ENCODE results near the gene KRTAP5-3. TPM values are rescaled to one million over a fixed set of nuclear protein-coding genes. Genes with fewer than 3 reads are reported as not detected.
"Not testable (repeated sequence)": the region's sequence is repeated elsewhere in the genome, so short reads cannot be mapped to it uniquely, and the experiment has no call there.

Gene KRTAP5-3
- total RNA-seq, 1 experiment from 2014 or later: not detected

DNA sequence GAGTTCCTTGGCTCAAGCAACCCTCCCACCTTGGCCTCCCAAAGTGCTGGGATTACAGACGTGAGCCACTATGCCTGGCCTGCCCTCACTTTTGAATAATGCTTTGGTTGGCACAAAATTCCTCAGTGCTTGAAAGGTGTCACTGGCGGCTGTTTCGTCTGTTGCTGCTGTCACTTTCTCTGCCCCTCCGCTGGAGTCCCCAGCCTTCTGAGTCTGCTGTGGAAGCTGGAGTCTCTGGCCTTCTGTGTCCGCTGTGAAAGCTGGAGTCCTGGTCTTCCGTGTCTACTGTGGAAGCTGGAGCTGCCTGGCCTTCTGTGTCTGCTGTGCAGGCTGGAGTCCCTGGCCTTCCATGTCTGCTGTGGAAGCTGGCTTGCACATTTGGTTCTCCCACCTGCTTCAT lies 18.3 kb downstream of the KRTAP5-3 start:
- POLR2A ChIA-PET: interaction anchor here (1.1 kb wide), 1 partner anchor 16 kb away, joined by 3 read pairs; no protein-coding TSS in a partner anchor
- no peak for DNase-seq (ENCODE audit: unreplicated experiment)
- CTCF ChIA-PET: interaction anchor here (0.7 to 1.6 kb wide), 4 partner anchors 11 to 210 kb away, joined by 3 to 6 read pairs (median 5); no protein-coding TSS in a partner anchor

DNA sequence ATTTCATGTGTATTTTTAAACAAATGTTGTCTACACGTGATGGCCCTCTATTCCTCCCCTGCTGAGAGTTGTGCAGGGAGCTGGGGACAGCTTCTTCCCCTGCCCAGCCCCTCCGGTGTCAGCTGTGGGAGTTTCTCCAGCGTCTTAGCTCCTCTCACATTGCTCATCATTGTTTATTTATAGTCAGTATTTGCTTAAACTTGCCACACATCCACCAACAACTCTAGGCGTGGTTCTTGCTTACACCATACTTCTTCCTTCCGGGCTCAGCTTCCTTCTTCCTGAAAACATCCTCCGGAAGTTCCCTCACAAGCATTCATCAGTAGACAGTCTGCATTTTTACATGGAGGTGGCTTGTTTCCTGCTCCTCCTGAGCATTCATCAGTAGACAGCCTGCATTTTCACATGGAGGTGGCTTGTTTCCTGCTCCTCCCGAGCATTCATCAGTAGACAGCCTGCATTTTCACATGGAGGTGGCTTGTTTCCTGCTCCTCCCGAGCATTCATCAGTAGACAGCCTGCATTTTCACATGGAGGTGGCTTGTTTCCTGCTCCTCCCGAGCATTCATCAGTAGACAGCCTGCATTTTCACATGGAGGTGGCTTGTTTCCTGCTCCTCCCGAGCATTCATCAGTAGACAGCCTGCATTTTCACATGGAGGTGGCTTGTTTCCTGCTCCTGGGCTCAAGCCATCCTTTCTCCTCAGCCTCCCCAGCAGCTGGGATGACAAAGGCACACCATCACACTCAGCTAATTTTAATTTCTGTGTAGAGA lies 18.9 kb downstream of the KRTAP5-3 start:
- BruUV-seq (replicated peaks); H3K36me3 Mint-ChIP-seq (ENCODE audit: insufficient read depth, unreplicated experiment); H3K4me3 Mint-ChIP-seq (ENCODE audit: unreplicated experiment); intact Hi-C loops (cut with micrococcal nuclease); H3K4me1 Mint-ChIP-seq (ENCODE audit: insufficient read depth, unreplicated experiment); H3K27ac Mint-ChIP-seq (ENCODE audit: low read depth, unreplicated experiment); H3K9me3 Mint-ChIP-seq (ENCODE audit: unreplicated experiment): not testable (repeated sequence)
- peak; percentile 49 for DNase-seq (ENCODE audit: unreplicated experiment)
- CTCF ChIA-PET: interaction anchor here (0.6 to 2.2 kb wide), 7 partner anchors 8 to 245 kb away, joined by 3 to 10 read pairs (median 6); partner anchors contain the start of gene KRTAP5-2
- POLR2A ChIA-PET: interaction anchor here (0.7 to 1.1 kb wide), 3 partner anchors 13 to 104 kb away, joined by 3 to 4 read pairs (median 3); no protein-coding TSS in a partner anchor
- H3K27me3 Mint-ChIP-seq (ENCODE audit: insufficient read depth, unreplicated experiment): peaks cover 39% of the 10 kb centered on the region

More for the DNA sequence above, 18.3 kb downstream of the KRTAP5-3 start:
- Mint-ChIP-seq H3K9me3 (ENCODE audit: unreplicated experiment) (no peaks in the 10 kb centered on the region), H3K27ac (ENCODE audit: low read depth, unreplicated experiment) (no peak overlapping the region), H3K27me3 (ENCODE audit: insufficient read depth, unreplicated experiment) (peaks cover 45% of the 10 kb centered on the region), H3K4me3 (ENCODE audit: unreplicated experiment) (no peak overlapping the region), H3K4me1 (ENCODE audit: insufficient read depth, unreplicated experiment) (peaks cover 7% of the 10 kb centered on the region), H3K36me3 (ENCODE audit: insufficient read depth, unreplicated experiment) (peaks cover 5% of the 10 kb centered on the region)
- TF ChIP-seq, protein P1, sequence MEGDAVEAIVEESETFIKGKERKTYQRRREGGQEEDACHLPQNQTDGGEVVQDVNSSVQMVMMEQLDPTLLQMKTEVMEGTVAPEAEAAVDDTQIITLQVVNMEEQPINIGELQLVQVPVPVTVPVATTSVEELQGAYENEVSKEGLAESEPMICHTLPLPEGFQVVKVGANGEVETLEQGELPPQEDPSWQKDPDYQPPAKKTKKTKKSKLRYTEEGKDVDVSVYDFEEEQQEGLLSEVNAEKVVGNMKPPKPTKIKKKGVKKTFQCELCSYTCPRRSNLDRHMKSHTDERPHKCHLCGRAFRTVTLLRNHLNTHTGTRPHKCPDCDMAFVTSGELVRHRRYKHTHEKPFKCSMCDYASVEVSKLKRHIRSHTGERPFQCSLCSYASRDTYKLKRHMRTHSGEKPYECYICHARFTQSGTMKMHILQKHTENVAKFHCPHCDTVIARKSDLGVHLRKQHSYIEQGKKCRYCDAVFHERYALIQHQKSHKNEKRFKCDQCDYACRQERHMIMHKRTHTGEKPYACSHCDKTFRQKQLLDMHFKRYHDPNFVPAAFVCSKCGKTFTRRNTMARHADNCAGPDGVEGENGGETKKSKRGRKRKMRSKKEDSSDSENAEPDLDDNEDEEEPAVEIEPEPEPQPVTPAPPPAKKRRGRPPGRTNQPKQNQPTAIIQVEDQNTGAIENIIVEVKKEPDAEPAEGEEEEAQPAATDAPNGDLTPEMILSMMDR (IDR thresholded peaks at IDR 0.05; ENCODE audit: unreplicated experiment): no peak
- no TSS peak for BruUV-seq (replicated peaks)
- intact Hi-C loops (cut with micrococcal nuclease): no loop called here

DNA sequence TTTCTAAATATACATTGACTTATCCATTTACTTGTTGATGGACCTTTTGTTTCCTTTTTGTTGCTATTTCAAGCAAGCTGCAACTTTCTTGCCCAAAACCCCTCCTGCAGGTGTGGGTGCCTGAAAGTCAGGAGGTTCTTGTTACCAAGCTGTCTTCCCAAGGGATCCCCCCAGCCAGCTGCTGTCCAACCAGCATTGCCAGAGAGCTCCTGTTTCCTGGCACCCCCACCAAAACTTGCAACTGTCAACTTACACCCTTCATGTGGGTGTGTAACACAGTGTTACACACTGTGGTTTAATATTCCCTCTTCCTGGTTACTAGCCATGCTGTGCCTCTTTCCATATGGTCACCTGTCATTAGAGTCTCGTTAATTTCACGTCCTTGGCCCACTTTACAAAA lies 21.6 kb downstream of the KRTAP5-3 start:
- CTCF ChIA-PET: interaction anchor here (0.6 to 0.9 kb wide), 3 partner anchors 8 to 43 kb away, joined by 3 to 4 read pairs (median 3); partner anchors contain the start of gene KRTAP5-5
- POLR2A ChIA-PET: no interaction called here
- TF ChIP-seq, protein P1 (IDR thresholded peaks at IDR 0.05; ENCODE audit: unreplicated experiment): no peak
- BruUV-seq (replicated peaks): no TSS peak
- Mint-ChIP-seq H3K27me3 (ENCODE audit: insufficient read depth, unreplicated experiment) (peaks cover 12% of the 10 kb centered on the region), H3K9me3 (ENCODE audit: unreplicated experiment) (no peaks in the 10 kb centered on the region), H3K4me3 (ENCODE audit: unreplicated experiment) (no peak overlapping the region), H3K27ac (ENCODE audit: low read depth, unreplicated experiment) (no peak overlapping the region), H3K36me3 (ENCODE audit: insufficient read depth, unreplicated experiment) (peaks cover 5% of the 10 kb centered on the region), H3K4me1 (ENCODE audit: insufficient read depth, unreplicated experiment) (peaks cover 7% of the 10 kb centered on the region)
- intact Hi-C loops (cut with micrococcal nuclease): no loop called here
- DNase-seq (ENCODE audit: unreplicated experiment): no peak

DNA sequence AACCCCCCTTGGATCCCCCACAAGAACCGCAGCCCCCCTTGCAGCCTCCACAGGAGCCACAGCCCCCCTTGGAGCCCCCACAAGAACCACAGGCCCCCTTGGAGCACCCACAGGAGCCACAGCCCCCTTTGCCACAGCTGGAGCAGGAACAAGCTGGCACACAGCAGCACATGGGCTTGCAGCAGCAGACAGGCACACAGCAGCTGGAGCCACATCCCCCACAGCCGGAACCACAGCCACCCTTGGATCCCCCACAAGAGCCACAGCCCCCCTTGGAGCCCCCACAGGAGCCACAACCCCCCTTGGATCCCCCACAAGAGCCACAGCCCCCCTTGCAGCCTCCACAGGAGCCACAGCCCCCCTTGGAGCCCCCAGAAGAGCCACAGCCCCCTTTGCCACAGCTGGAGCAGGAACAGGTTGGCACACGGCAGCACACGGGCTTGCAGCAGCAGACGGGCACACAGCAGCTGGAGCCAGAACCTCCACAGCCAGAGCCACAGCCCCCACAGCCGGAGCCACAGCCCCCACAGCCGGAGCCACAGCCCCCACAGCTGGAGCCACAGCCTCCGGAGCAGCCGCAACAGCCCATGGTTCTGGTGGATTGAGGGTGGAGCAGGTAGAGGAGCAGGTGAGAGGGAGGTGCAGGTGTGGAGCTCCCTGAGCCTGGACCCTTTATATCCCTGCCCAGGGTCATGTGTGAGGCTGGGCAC lies 23.4 kb downstream of the KRTAP5-3 start, which contains the start of gene KRTAP5-1:
KRTAP5-1 (minus strand) TSS at position 623 of the 710 bp plus-strand sequence; CDS start at position 589, 34 bp downstream.
- H3K4me1 Mint-ChIP-seq (ENCODE audit: insufficient read depth, unreplicated experiment); H3K9me3 Mint-ChIP-seq (ENCODE audit: unreplicated experiment); POLR2A ChIA-PET; BruUV-seq (replicated peaks); H3K27ac Mint-ChIP-seq (ENCODE audit: low read depth, unreplicated experiment); H3K4me3 Mint-ChIP-seq (ENCODE audit: unreplicated experiment); intact Hi-C loops (cut with micrococcal nuclease); H3K36me3 Mint-ChIP-seq (ENCODE audit: insufficient read depth, unreplicated experiment); DNase-seq (ENCODE audit: unreplicated experiment): not testable (repeated sequence)
- peaks cover 11% of the 10 kb centered on the region for H3K27me3 Mint-ChIP-seq (ENCODE audit: insufficient read depth, unreplicated experiment)
- CTCF ChIA-PET: interaction anchor here (2.5 kb wide), 1 partner anchor 10 kb away, joined by 8 read pairs; no protein-coding TSS in a partner anchor

DNA sequence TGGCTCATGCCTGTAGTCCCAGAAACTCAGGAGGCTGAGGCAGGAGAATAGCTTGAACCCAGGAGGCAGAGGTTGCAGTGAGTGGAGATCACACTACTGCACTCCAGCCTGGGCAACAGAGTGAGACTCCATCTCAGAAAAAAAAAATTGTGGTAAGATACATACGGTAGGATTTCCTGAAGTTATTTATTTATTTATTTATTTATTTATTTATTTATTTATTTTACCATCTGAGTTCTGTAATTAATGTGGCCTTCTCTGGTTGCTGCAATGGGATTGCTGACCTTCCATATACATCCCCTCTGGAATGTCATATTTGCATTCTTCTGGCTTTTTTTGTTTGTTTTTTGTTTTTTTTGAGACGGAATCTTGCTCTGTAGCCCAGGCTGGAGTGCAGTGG lies 25.4 kb downstream of the KRTAP5-3 start:
- H3K9me3 Mint-ChIP-seq (ENCODE audit: unreplicated experiment): peaks cover 15% of the 10 kb centered on the region
- H3K4me1 Mint-ChIP-seq (ENCODE audit: insufficient read depth, unreplicated experiment); DNase-seq (ENCODE audit: unreplicated experiment); intact Hi-C loops (cut with micrococcal nuclease); BruUV-seq (replicated peaks); H3K4me3 Mint-ChIP-seq (ENCODE audit: unreplicated experiment); POLR2A ChIA-PET; H3K27ac Mint-ChIP-seq (ENCODE audit: low read depth, unreplicated experiment); H3K36me3 Mint-ChIP-seq (ENCODE audit: insufficient read depth, unreplicated experiment): not testable (repeated sequence)
- H3K27me3 Mint-ChIP-seq (ENCODE audit: insufficient read depth, unreplicated experiment): peaks cover 11% of the 10 kb centered on the region
- CTCF ChIA-PET: interaction anchor here (1.6 to 2.5 kb wide), 2 partner anchors 8 to 13 kb away, joined by 8 to 10 read pairs; no protein-coding TSS in a partner anchor

Measured in MCF 10A (cell line).